ENCODE measurements around the gene TBX15.

DNA sequence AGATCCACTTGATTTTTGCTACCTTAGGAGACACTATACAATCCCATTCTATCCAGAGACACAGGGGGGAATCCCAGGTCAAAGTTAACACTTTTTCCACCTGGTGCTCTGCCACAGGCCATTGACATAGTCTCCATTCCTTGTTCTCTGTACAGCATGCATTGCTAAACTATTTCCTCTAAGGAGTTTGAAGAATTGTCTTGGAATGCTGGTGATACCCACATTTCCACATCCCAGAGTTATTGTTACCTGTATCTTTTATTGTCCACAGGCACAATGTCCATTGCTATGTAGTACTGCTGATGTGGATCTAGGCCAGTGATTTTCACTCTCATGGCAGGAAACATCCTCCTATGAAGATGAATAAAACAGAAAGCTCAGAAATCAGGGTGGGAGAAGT, 61.9 kb downstream of the TBX15 start:
- TF ChIP-seq, protein P1, sequence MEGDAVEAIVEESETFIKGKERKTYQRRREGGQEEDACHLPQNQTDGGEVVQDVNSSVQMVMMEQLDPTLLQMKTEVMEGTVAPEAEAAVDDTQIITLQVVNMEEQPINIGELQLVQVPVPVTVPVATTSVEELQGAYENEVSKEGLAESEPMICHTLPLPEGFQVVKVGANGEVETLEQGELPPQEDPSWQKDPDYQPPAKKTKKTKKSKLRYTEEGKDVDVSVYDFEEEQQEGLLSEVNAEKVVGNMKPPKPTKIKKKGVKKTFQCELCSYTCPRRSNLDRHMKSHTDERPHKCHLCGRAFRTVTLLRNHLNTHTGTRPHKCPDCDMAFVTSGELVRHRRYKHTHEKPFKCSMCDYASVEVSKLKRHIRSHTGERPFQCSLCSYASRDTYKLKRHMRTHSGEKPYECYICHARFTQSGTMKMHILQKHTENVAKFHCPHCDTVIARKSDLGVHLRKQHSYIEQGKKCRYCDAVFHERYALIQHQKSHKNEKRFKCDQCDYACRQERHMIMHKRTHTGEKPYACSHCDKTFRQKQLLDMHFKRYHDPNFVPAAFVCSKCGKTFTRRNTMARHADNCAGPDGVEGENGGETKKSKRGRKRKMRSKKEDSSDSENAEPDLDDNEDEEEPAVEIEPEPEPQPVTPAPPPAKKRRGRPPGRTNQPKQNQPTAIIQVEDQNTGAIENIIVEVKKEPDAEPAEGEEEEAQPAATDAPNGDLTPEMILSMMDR (IDR thresholded peaks at IDR 0.05; ENCODE audit: borderline replicate concordance, extremely low read depth, low read length, poor library complexity, severe bottlenecking), result no peak
- no peak for TF ChIP-seq EZH2 (IDR thresholded peaks at IDR 0.05; ENCODE audit: borderline replicate concordance, low read depth, low read length, severe bottlenecking)

Measured in DND-41 (cell line).